ENCODE measurements around the gene ELOVL3. TPM values are rescaled to one million over a fixed set of nuclear protein-coding genes. Genes with fewer than 3 reads are reported as not detected.

ELOVL3 gene
- total and polyA plus RNA-seq, 2 of the 13 experiments (the other 11 are each of a cell fraction or from before 2014, with no cell fraction given), result 0.58 to 0.69 TPM

- no TSS peak for BruUV-seq (replicated peaks)
- ATAC-seq (no peak), FAIRE-seq (no peak), DNase-seq (ENCODE audit: low spot score) (no peak)
- Histone ChIP-seq H3K9ac (ENCODE audit: insufficient read depth, low read depth, low read length) (peak overlapping the region; percentile 82), H3K4me1 (ENCODE audit: insufficient read depth, low read length) (peaks cover 50% of the 10 kb centered on the region), H4K20me1 (ENCODE audit: insufficient read depth, low read length) (peaks cover 31% of the 10 kb centered on the region), H3K27me3 (ENCODE audit: control insufficient read depth in 1 of 2, insufficient read depth in 2 of 2, low read length in 2 of 2) (peaks cover 0 to 9% of the 10 kb centered on the region in 2 experiments; a peak in 1 of 5 replicates), H3K27ac (ENCODE audit: extremely low read length, insufficient read depth, low read length) (peak overlapping the region; percentile 76), H3K36me3 (replicated peaks in 1 of 2; ENCODE audit: control insufficient read depth in 1 of 2, insufficient read depth in 2 of 2, low read length in 2 of 2) (peaks cover 1 to 9% of the 10 kb centered on the region in 2 experiments; a peak in 2 of 5 replicates), H3K79me2 (ENCODE audit: insufficient read depth, low read length) (peaks cover 50% of the 10 kb centered on the region), H3K9me3 (ENCODE audit: low read length) (no peaks in the 10 kb centered on the region), H3K4me2 (ENCODE audit: low read depth, low read length) (peak overlapping the region; percentile 77), H3K4me3 (replicated peaks in 1 of 3; ENCODE audit: insufficient read depth in 1 of 3, low read depth in 2 of 3, low read length in 3 of 3) (peak overlapping the region; percentile 88 to 97 (median 91)), H2AFZ (ENCODE audit: low read length) (no peak overlapping the region)
- intact Hi-C loops (cut with micrococcal nuclease; ENCODE audit: unreplicated experiment) (no loop called here), in situ Hi-C loops (cut with HindIII; ENCODE audit: extremely low pct_ligation_motif_present, low pct_unique_long_range_greater_than_20kb) (no loop called here)
- ChIA-PET POLR2A (interaction anchor here (0.7 to 1.6 kb wide), 12 partner anchors 10 to 396 kb away, joined by 3 to 9 read pairs (median 4); partner anchors contain the start of genes ELOVL3, NFKB2 and NOLC1), CTCF (ENCODE audit: low intra/inter-chr PET ratio, low total read pairs) (no interaction called here)
- WGBS (ENCODE audit: low lambda C conversion rate), result 2% methylated on average over 4 of the region's 4 CpGs
- TF ChIP-seq SMAD1 (CRISPR knock-in tag; IDR thresholded peaks at IDR 0.05; ENCODE audit: borderline replicate concordance, low read depth) (no peak), HMG20A (CRISPR knock-in tag; IDR thresholded peaks at IDR 0.05; ENCODE audit: borderline replicate concordance) (no peak), ZNF205 (CRISPR knock-in tag; IDR thresholded peaks at IDR 0.05) (no peak), ZNF788 (CRISPR knock-in tag; IDR thresholded peaks at IDR 0.05; ENCODE audit: borderline replicate concordance) (no peak), ZNF563 (CRISPR knock-in tag; IDR thresholded peaks at IDR 0.05) (peak; percentile 43; the same call in 1 of the 2 replicates), DNMT3B (CRISPR knock-in tag; conservative IDR thresholded peaks at IDR 0.05) (peak; percentile 47; the same call in 1 of the 2 replicates), ARNTL (CRISPR knock-in tag; IDR thresholded peaks at IDR 0.05) (peak; percentile 54; the same call in 1 of the 2 replicates), HNF4G (IDR thresholded peaks at IDR 0.05; ENCODE audit: borderline replicate concordance, low read depth, low read length) (no peak; the same call in 1 of the 2 replicates), HNF4G (CRISPR knock-in tag; IDR thresholded peaks at IDR 0.05; ENCODE audit: borderline replicate concordance, low read depth) (0 out of 2 replicates have a peak, but pooled peaks have one; percentile 28), ZNF274 (CRISPR knock-in tag; IDR thresholded peaks at IDR 0.05) (0 out of 2 replicates have a peak, but pooled peaks have one; percentile 59), ZNF230 (CRISPR knock-in tag; IDR thresholded peaks at IDR 0.05) (peak; percentile 76; the same call in 1 of the 2 replicates), NR2F6 (IDR thresholded peaks at IDR 0.05) (peak; percentile 59; the same call in 1 of the 2 replicates), NR2F6 (CRISPR knock-in tag; IDR thresholded peaks at IDR 0.05) (no peak), TBX2 (CRISPR knock-in tag; IDR thresholded peaks at IDR 0.05; ENCODE audit: borderline replicate concordance) (no peak), HNF1A (IDR thresholded peaks at IDR 0.05; ENCODE audit: low read depth) (no peak), HNF1A (CRISPR knock-in tag; IDR thresholded peaks at IDR 0.05; ENCODE audit: borderline replicate concordance) (no peak)
These were observed 19.8 kb downstream of the ELOVL3 start for GRCh38 chr10:102245932-102246251.

All from HepG2 (cell line).